ENCODE results near the gene LRBA.

- no peak for TF ChIP-seq ARNT (IDR thresholded peaks at IDR 0.05)
- TF ChIP-seq CREM (IDR thresholded peaks at IDR 0.05; ENCODE audit: low read depth): no peak
- TF ChIP-seq EP300 (IDR thresholded peaks at IDR 0.05; ENCODE audit: low read length): no peak
- TF ChIP-seq SMAD4 (CRISPR knock-in tag; conservative IDR thresholded peaks at IDR 0.05): no peak
- TF ChIP-seq JUND (IDR thresholded peaks at IDR 0.05; ENCODE audit: borderline replicate concordance, low read depth, low read length): no peak
- no peak for TF ChIP-seq JUND (tag; IDR thresholded peaks at IDR 0.05; ENCODE audit: borderline replicate concordance, low read depth, low read length)
These were observed 28.9 kb upstream of the LRBA start for GRCh38 chr4:151043803-151044515.

Measured in K562 (cell line).